HG02884 (cell line): ENCODE data around the gene KDM8.
A peak's percentile ranks its signal among the peaks of the same experiment; 100 is the strongest.
"Not testable (repeated sequence)": the region's sequence is repeated elsewhere in the genome, so short reads cannot be mapped to it uniquely, and the experiment has no call there.

ENCODE experiments used
- ATAC-seq: cut with Tn5 transposase; IDR thresholded peaks from one replicate; pipeline ENCODE4 v1.9.1; 2021; ENCODE audit warnings: mild to moderate bottlenecking, moderate library complexity; ENCODE audit not compliant: unreplicated experiment

The KDM8 gene

GRCh38 chr16:27190316-27190871 is 12.9 kb upstream of the KDM8 start:
- ATAC-seq: no peak

- no peak for ATAC-seq
These were observed 11.9 kb upstream of the KDM8 start for GRCh38 chr16:27191352-27191924.

DNA sequence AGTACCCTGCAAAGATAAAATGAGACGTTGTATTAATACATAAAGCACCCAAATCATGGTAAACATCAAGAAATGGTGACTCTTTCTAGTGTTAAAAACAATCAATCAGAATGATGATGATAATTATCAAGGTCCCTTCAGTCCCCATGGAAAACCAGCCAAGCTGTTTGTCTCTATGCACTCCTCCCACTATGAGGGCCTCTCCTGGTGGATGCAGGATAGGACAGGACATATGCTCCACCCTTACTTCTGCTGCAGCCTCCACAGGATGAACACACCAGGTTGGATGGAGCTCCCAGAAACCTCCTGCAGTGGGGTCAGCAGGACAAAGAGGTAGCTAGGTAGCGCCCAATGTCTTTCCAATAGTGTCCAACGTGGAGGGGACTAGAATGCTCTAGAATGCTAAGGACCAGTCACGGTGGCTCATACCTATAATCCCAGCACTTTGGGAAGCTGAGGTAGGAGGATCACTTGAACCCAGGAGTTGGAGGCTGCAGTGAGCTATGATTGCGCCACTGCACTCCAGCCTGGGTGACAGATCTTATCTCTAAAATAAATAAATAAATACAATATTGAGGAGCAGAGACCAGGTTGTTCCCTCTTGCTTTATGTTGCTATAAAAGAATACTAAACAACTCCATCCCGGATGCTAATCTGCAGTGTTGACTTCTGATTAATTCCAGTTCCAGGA is 9.9 kb upstream of the KDM8 start:
- ATAC-seq: no peak

- no peak for ATAC-seq
These were observed 8.1 kb upstream of the KDM8 start for GRCh38 chr16:27195076-27195741.

DNA sequence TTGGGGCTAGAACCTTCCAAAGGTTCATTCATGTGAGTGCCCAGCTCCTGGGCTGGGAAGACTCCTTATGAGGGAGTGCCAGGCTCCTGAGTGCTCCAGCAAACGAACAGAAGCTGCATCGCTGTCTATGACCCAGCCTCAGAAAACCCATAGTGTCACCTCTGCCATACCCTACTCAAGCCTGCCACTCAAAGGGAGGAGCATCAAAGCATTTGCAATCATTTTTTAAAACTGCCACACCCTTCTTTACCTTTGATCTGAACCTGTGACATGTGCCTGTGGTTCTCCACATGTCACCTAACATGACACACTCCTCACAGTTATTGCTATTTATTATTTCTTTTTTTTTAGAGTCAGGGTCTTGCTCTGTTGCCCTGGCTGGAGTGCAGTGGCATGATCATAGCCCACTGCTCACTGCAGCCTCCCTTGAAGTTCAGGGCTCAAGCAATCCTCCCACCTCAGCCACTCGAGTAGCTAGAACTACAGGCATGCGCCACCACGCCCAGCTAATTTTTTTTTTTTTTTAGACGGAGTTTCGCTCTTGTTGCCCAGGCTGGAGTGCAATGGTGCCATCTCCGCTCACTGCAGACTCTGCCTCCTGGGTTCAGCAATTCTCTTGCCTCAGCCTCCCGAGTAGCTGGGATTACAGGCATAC is 7.3 kb upstream of the KDM8 start:
- no peak for ATAC-seq

GRCh38 chr16:27197004-27197403 is 6.3 kb upstream of the KDM8 start:
- ATAC-seq: no peak

GRCh38 chr16:27198451-27199234 is 4.7 kb upstream of the KDM8 start:
- ATAC-seq: no peak

DNA sequence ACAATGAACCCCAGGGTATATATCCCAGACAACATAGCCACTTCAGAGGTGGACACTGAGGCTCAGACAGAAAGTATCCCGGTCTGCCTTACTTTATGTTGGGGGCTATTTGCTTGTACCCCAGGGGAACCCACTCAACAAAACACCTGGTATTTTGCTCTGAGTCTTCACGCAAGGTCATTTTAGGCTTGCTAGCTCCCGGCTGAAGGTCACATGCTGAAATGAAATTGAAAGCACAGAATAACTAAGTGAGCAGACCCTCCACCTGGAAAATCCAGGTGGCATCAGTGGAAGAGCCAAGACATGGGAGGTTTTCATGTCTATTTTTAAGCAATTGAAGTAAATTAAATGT is 4.1 kb upstream of the KDM8 start:
- no peak for ATAC-seq

DNA sequence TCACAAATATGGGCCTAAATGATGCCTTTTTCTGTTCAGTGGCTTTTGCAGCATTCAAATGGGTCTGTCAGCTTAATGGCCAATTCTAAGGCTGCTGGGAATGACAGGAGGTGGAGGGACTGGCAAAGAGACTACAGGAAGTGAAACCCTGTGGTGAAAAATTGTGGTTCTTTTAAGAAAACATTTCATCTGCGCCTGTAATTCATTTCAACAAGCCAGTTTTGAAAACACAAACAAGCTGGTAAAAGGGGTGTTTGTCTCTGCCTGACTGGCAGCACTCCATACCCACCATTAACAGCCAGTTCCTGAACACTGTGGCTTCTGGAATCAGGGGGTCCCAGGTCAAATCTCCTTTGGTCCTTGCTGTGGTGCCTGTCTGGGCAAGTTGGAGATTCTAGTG is 3.6 kb upstream of the KDM8 start:
- ATAC-seq: peak; percentile 33

GRCh38 chr16:27200914-27201313 is 2.4 kb upstream of the KDM8 start:
- not testable (repeated sequence) for ATAC-seq

- peak; percentile 45 for ATAC-seq
These were observed 311 bp upstream of the KDM8 start for GRCh38 chr16:27202923-27203506.

DNA sequence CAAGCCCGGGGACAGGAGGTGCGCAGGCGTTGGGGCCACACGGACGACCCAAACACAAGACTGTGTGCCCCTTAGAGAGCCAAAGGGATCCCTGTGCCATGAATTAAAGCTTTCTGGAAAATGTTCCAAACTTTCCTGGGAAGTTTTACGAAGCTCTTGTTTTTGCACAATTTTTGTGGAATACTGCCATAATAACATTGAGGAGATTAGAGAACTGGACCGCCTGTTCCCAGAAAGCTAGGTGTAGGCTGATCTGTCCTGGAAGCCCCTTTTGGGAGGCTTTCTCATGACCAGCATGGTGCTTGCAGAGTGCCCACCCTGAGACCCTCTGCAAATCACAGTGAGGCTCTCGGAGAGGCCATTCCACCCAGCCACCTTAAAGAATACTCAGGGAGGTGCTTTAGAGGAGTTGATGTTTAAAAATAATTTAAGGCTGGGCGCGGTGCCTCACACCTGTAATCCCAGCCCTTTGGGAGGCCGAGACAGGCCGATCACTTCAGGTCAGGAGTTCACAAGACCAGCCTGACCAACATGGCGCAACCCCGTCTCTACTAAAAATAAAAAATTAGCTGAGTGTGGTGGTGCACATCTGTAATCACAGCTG is 1.1 kb downstream of the KDM8 start:
- no peak for ATAC-seq

GRCh38 chr16:27205423-27206065 is 2.2 kb downstream of the KDM8 start:
- no peak for ATAC-seq

- ATAC-seq: not testable (repeated sequence)
These were observed 3.8 kb downstream of the KDM8 start for GRCh38 chr16:27207121-27207520.

DNA sequence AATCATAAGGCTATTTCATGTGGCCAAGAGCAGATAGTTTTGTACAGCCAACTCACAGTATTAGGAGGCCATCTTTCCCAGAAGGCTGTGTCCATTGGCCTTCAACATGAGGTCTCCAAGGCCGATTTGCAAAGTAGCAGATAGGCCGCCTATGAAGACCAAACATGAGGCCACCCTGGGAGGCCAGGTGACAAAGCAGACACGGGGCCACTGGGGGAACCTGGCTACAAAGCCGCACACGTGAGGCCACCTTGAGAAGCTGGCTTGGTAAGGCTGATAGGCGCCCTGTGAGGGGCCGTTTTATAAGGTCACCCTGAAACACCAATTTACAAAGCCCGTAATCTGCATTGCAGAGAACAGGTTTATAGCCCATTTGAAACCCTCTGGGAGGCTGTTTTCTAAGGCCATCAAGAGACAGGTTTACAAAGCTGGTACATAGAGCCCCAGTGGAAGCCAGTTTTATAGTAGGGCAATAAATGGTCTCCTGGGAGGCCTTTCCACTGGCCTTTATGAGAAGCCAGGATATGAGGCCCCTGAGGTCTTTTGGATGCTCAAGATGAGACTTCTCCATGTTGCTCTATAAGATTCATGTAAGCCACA is 4.9 kb downstream of the KDM8 start:
- no peak for ATAC-seq

- no peak for ATAC-seq
These were observed 5.5 kb downstream of the KDM8 start for GRCh38 chr16:27208796-27209195.

DNA sequence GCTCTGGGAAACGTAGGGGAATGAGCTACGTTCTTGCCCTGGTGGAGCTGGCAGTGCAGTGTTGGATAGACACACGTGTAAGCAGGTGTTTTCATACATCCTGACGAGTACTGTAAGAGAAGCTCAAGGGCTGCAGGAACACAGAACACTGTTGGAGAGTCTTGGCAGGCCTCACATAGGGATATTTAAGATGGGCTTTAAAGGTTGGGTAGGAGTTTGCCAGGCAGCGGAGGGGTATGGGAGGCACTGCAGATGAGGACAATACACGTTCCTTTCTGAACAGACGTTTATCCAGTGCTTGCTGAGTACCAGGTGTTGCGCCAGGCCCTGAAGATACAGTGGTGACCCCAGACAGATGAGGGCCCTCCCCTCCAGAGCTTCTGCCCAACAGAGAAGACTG is 6.3 kb downstream of the KDM8 start:
- no peak for ATAC-seq

- ATAC-seq: no peak
These were observed 6.8 kb downstream of the KDM8 start for GRCh38 chr16:27210174-27210573.

DNA sequence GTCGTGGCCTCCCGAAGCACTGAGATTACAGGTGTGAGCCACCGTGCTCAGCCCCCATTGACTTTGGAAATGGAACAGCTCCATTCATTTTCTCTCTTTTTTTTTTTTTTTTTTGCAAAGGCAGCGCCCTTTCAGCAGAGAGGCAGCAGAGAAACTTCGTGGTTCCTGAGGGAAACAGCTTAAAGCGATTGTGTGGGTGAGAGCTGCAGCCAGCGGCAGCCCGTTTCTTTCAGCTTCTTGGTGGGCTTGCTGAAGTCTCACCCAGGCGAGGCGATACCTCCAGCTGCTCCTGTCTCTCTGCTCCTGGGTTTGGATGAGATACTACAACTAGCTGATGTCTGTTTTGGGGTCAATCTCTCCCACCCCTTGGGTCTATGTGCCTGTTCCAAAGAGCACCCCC is 7.7 kb downstream of the KDM8 start:
- no peak for ATAC-seq
